NCI-H510A (cell line): ENCODE data around the gene GOLGA8R.
"Not testable (repeated sequence)": the region's sequence is repeated elsewhere in the genome, so short reads cannot be mapped to it uniquely, and the experiment has no call there.

ENCODE experiments used
- DNase-seq: peaks from one replicate; lab custom pipeline; 2025; lab: John Stamatoyannopoulos, UW

GOLGA8R gene, protein sequence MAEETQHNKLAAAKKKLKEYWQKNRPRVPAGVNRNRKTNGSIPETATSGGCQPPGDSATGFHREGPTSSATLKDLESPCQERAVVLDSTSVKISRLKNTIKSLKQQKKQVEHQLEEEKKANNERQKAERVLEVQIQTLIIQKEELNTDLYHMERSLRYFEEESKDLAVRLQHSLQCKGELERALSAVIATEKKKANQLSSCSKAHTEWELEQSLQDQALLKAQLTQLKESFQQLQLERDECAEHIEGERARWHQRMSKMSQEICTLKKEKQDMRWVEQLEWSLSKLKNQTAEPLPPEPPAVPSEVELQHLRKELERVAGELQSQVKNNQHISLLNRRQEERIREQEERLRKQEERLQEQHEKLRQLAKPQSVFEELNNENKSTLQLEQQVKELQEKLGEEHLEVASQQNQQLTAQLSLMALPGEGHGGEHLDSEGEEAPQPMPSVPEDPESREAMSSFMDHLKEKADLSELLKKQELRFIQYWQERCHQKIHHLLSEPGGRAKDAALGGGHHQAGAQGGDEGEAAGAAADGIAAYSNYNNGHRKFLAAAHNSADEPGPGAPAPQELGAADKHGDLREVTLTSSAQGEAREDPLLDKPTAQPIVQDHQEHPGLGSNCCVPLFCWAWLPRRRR

DNA sequence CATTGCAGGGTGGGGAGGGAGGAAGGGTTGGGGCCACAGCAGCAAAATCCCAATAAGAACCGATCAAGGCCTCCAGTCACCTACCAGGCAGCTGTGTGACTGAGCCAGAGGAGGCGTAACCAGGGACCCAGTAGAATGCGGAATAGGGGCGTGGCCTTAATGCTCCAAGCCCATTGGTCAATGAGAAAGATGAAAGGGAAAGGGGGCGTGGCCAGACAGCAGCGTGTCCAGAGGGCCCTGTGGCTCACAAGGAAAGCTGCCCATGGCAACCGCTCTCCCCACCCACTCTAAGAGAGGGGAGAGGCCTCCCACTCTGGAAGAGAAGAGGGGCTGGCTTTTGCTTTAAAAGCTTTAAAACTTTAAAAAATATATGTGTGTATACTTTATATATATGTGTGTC is at the start of gene GOLGA8R:
Gene GOLGA8R (minus strand): TSS at position 101 of the 400 bp plus-strand sequence. CDS start 98 bp downstream, at position 3.
- DNase-seq: not testable (repeated sequence)

DNA sequence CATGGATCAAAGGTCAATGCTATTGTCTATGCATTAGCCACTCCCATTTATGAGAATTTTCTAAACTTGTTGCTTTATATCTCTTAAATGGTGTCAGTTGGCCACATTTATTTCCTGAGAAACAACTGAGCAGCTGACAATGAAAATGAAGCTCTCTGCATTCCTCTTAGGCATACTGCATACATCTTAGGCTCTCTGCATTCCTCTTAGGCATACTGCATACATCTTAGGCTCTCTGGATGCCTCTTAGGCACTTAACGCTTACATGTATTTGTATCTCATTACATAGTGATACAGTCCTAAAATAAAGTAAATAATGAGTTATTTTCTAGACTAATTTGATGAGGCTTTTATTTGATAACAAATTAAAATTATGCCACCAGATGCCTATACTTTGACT is 49.8 kb upstream of the GOLGA8R start:
- not testable (repeated sequence) for DNase-seq

DNA sequence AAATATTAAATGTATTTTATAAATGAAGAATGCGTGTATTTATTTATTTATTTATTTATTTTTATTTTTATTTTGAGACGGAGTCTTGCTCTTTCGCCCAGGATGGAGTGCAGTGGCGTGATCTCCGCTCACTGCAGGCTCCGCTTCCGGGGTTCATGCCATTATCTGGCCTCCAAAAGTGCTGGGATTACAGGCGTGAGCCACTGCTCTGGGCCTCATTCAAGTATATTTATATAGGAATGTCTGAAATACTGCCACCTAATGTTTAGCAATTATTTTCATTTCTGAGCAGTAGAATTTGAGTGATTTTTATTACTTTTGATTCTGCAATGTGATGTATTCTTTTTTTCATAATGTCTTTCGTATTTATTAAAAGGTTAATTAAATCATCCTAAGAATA is 48.1 kb upstream of the GOLGA8R start:
- not testable (repeated sequence) for DNase-seq

DNA sequence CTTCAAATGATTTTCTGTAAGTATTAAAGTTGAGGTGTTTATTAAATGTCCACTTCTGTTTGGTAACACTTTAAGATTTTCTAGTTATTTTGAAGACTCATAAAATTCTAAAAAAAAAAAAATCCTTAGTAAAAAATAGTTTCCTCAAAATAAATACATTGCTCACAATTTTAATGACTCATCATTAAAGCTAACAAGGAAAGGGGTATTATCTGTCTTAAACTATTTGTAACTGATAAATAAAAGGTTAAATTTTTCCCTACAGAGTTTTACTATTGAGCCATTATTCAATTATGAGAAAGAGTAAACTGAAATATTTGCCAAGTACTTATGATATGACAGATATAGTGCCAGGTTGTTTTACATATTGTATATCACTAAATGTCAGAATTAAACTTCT is 38.6 kb upstream of the GOLGA8R start:
- not testable (repeated sequence) for DNase-seq

DNA sequence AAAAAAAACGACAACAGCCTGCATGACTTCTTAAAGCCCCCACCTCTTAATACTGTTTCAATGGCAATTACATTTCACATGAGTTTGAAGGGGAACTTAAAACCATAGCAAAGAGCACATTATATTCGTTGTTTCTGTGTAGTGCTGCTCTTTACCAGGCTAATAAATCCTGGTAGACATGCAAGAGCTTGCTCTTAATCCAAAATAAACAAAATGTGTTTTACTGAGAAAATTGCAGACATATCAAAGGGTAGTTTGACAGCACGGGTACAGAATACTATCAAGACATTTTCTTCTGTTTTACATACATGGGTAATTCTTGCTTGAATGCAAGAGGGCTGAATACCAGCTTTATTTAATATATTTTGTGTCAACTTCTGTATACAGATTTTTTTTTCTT is 24.3 kb upstream of the GOLGA8R start:
- DNase-seq: not testable (repeated sequence)

DNA sequence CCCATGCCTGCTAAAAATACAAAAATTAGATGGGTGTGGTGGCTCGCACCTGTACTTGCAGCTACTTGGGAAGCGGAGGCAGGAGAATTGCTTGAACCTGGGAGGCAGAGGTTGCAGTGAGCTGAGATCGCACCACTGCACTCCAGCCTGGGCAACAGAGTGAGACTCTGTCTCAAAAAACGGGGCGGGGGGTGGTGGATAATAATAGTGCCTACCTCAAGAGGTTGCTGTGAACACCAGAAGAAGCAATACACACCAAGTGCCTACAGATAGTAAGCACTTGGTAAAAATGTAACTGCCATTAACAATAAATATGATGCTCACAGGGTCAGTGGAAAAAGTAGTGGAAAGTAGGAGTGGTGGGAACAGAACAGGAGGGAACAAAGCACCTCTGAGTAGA is 21.8 kb upstream of the GOLGA8R start:
- not testable (repeated sequence) for DNase-seq

DNA sequence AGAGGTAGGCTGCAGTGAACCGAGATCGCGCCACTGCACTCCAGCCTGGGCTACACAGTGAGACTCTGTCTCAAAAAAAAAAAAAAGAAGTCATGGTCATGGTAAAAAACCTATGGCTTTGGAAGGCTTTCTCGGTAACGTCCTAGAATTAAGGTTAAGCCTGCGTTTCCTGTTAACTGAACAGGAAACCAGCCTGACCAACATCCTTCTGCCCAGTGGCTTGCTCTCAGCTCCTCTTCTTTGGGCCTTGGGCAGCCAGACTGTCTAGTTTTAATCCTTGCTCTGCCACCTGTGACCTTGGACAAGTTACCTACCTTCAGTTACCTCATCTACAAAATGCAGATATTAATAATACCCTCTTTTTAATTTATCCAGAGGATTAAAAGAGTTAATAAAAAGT is 6.7 kb upstream of the GOLGA8R start:
- not testable (repeated sequence) for DNase-seq

DNA sequence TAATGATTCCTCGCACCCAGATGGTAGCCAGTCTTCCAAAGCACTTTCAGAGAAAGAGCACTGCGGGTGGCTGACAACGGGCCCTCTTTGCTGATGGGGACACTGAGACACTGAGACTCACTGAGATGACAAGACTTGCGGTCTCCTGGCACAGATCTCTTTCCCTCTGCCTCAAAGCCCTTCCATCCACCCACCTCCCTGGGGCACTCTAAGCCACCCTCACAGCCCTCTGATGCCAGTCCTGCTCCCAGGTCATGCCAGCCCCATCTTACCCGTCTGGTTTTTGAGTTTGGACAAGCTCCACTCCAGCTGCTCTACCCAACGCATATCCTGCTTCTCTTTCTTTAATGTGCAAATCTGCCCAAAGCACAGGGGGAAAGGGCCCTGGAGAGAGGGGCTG is 6.4 kb downstream of the GOLGA8R start:
- DNase-seq: not testable (repeated sequence)

DNA sequence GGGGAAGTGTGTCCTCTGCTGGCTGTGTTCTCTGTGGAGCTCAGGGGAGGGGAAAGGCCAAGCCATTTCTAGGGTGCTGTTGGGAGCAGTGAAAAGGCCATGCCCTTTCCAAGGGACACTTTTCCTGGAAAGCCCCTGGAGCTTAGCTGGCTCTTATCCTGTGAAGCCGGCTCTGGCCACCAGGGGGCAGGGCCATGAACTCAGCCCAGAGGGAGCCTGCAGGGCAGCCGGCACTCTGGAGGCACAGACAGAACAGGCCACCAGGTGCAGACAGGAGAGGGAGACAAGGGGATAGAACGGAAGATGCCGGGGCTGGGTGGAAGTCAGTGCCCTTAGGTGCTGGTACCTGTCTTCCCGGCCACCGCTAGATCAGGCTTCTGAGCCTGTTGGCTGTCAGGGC is 15.1 kb downstream of the GOLGA8R start:
- DNase-seq: not testable (repeated sequence)

DNA sequence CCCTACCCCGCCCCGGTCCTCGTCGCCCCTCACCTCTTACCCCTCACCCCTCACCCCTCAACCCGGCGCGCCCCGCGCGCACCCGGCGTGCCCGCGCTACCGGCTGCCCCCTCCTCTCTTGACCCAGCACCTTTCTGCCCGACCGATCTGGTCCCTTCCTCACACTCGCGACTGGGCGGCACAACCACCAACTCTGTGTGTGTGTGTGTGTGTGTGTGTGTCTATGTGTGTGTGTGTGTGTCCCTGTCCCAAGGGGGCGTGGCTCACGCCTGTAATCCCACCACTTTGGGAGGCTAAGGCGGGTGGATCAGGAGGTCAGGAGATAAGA is 20.4 kb downstream of the GOLGA8R start:
- DNase-seq: not testable (repeated sequence)

DNA sequence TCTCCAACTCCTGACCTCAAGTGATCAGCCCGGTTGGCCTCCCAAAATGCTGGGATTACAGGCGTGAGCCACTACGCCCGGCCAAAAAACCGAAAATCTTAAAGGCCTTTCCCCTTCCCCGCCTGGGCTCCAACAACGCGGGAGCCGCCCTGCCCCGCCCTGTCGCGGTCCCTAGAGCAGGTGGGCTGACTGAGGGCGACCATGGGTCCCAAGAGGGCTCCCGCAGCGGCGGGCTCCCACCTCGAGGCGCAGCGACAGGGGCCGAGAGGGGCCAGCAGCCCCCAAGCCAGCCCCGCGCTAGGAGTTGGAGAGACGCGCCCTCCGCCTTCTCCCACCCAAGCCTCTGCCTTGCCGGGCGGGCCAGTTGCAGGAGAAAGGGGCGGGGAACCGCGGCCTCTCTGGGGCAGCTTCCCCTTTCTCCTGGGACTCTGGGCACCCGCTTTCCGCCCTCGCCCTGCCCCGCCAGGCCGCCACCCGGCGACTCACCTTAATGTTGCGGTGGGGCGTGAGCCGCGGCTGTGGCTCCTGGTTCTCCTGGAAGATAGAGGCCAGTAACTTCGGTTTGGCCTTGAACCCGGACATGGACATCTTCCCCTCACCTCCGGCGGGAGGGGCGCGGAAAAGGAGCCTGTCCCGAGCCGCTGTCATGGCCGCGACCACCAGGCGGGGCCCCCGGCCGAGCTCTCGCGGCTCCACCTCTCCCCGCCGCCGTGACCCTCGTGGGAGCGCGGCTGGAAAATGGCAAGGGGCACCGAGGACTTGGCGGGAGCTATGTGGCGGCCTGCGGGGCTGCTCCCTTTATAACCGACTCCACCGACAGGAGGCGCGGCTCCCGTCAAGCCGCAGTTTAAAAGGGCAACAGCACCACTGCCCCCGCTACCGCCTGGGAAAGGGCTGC is 21.0 kb downstream of the GOLGA8R start, which contains the start of gene CHRFAM7A:
Gene CHRFAM7A (minus strand): TSS at position 775 of the 898 bp plus-strand sequence. CDS start 10,189 bp downstream, outside the sequence.
- not testable (repeated sequence) for DNase-seq

DNA sequence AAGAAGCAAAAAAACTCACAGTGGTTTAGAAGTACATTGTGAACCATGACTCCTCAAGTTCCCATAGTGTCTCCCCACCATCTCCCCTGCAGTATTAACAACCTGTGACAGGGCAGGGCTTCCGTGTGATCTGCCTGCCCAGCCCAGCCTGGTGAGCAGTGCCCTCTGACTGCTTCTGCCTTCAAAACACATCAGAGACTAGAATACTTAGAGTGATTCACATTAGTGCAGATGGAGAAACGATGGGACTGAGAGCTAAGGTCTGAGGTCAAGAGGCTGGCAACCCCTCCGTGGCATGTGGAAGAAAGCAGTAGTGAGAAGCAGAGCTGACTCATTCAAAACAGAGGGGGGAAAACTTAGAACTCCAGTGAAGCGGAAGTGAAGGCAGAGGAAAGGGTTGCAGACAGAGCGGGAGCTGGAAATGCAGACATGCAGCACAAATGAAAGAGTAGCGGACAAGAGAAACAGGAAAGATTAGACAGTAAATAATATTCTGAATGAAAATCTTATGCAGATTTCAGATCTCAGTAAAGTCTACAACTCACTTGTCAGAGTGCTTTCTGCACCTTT is 27.7 kb downstream of the GOLGA8R start:
- not testable (repeated sequence) for DNase-seq

DNA sequence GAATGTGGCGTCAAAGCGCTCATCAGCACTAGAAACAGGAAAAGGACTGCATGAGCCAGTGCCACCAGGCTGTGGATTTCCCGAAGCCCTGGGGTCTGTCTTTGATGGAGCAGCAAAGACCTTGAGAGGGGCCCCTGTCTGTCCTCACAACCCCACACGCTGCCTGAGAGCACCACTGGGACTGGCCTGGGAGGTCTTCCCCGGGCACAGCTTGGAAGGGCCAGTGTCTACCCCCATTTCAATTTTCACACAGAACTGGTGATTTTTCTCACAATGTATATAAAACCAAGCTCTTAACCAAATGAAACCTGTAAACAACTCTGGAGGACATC is 37.0 kb downstream of the GOLGA8R start:
- DNase-seq: not testable (repeated sequence)

DNA sequence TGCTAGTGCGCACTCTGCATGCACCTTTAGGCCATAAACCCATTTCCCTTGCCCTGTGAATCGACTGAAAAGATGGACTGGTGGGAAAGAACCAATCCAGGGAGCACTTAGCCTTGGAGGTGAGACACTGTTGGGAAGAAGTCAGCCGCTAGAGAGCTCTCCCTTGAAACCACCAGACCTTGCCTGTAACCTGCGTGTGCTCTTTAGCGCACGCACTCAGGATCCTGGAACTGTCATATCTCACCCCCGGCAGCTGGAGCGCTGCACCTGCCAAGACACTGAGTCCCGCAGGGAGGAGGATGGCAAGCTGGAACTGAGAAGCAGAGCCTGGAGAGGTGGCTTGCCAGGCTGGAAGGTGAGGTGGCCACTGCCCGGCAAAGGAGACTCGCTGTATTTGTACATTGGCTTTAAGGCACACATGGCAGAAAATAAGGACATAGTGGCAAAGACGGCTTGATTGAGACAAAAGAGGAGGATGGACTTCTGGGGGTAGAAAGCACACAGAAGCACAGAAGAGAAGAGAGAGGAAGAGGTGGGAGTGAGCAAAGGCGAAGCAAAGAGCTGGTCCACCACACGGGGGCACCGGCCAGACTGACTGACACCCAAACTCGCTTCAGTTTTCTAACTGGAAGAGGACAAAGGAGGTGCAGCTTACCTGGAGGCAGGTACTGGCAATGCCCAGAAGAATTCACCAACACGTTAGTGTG is 37.5 kb downstream of the GOLGA8R start:
- not testable (repeated sequence) for DNase-seq

DNA sequence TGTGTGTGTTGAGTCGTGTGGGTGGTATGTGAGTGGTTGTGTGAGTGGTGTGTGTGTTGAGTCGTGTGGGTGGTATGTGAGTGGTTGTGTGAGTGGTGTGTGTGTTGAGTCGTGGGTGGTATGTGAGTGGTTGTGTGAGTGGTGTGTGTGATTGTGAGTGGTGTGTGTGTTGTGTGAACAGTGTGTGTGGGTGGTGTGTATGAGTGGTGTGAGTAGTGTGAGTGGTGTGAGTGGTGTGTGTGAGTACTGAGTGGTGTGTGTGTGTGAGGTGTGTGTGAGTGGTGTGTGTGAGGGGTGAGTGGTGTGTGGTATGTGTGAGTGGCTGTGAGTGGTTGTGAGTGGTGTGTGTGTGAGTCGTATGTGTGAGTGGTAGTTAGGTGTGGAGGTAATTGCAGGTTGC is 38.2 kb downstream of the GOLGA8R start:
- not testable (repeated sequence) for DNase-seq

DNA sequence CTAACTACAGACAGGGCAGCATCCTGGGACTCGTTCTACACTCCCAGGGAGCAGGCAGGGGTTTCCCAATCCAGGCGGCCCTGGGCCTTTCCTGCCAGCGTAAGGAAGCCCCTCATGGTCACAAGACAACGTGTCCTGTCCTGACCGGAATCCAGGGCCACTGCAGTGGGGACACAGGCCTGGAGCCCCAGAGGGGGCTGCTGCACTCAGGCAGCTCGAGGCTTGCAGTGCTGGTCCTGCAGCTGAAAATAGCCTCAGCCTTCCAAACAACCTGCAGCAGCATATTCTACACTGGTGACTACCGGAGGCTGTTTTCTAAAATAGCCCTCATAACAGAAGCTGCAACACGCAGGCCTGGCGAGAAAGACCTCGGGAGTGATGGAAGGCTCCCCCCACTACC is 39.2 kb downstream of the GOLGA8R start:
- not testable (repeated sequence) for DNase-seq

DNA sequence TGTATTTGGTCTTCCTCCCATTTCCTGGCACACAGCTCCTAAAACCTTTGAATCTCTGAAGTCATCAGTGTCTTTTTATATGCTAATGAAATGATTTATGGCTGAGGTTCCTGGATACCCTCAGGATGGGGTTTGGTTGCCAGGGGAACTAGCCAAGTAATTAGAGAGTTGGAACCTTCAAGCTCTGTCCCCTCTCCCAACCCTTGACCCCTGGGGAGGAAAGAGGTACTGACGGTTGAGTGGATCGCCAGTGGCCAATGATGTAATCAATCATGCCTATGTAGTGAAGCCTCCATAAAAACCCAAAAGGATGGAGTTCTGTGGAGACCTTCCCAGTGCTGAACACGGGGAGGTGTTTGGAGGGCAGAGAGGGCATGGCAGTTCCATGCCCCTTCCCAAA is 45.8 kb downstream of the GOLGA8R start:
- DNase-seq: not testable (repeated sequence)

DNA sequence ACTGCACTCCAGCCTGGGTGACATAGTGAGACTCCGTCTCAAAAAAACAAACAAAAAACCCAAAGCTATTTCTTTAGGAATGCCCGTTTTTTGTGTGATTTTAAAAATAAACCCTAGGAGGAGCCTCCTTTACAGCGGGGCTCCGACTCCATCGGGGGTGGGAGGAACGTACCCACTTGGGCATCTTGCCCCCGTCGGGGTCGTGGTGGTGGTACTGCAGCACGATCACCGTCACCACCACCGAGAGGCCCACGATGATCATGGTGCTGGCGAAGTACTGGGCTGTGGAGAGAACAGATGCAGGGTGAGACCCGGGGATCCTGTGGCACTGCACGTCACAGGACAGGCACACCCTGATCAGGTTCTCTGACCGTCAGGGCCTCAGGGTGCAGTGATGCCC is 46.8 kb downstream of the GOLGA8R start:
- DNase-seq: not testable (repeated sequence)

DNA sequence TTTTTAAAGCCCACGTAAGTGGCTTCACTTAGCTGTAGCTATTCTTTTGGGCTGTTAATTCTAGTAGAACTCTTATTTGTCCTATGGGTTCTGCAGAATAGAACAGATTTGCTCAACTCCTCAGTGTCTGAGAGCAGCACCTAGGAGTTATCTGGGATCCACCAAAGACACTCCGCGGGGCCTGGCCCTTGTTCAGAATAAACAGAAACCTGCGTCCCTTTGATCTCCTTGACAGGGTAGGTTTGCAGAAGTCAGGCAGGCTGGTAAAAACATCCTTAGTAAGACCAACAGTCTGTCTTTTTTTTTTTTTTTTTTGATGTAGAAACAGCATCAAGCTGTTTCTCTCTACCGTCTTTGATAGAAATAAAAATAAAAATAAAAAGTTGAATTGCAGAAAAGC is 52.7 kb downstream of the GOLGA8R start:
- not testable (repeated sequence) for DNase-seq

DNA sequence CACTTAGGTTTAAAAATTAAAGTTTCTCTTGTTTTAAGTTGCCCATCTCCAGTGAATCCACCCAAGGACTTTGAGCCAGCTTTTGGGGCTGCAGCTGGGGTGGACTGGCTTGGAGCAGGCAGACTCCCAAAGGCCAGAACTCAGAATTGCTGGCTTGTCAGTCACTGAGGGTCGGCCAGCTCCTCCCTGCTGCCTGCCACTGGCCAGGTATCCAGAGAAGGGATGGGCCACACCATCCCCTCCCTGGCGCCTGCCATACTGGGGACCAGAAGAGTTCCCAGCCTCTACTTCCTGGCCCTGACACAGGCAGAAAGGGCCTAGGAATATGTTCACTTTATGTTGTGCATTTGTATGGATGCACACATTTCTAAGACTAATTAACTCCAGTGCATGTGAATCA is 53.1 kb downstream of the GOLGA8R start:
- DNase-seq: not testable (repeated sequence)

DNA sequence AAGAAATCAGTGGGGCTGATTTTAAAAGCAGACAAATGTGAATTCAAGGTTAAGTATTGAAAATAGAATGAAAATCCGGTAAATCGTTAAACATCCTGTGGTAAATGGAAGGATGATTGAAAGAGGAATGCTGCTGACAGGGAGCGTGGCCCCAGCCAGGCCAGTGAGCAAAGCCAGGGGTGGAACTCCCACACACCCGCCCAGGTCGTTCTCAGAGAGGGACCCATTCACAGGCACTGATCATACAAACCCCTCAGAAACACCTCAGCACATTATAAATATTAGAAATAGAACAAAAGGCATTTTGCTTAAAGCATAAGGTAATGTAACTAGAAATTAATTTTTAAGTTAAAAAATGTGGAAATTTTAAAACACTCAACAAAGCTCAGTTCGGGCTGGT is 59.0 kb downstream of the GOLGA8R start:
- not testable (repeated sequence) for DNase-seq
